Epithelial cell of esophagus (primary cell): Measurements from ENCODE around the gene KLHDC4.

Experiments used
- DNase-seq: peaks from one replicate; pipeline ENCODE4 v3.0.0; 2010; ENCODE audit warnings: low read depth
- H3K4me3 ChIP-seq: 2 replicates; pipeline ENCODE4 v1.5.1; 2011; ENCODE audit warnings: mild to moderate bottlenecking, low read length, control low read depth
- CTCF ChIP-seq: IDR thresholded peaks from 2 replicates; pipeline ENCODE4 v1.5.1; 2011; ENCODE audit warnings: low read depth, mild to moderate bottlenecking, low read length, control low read depth, inconsistent platforms; ENCODE audit not compliant: insufficient read depth; ENCODE audit errors: missing control alignments

KLHDC4 gene

GRCh38 chr16:87697256-87697655 is 68.5 kb downstream of the KLHDC4 start:
- no peak for DNase-seq
- TF ChIP-seq CTCF, result no peak
- no peak overlapping the region for H3K4me3 ChIP-seq

- no peak for DNase-seq
- H3K4me3 ChIP-seq, result no peak overlapping the region
Measured at GRCh38 chr16:87696726-87697125, 69.1 kb downstream of the KLHDC4 start.

GRCh38 chr16:87695534-87695933 is 70.3 kb downstream of the KLHDC4 start:
- H3K4me3 ChIP-seq, result no peak overlapping the region
- DNase-seq, result no peak
- TF ChIP-seq CTCF, result no peak

More at GRCh38 chr16:87696726-87697125, 69.1 kb downstream of the KLHDC4 start:
- TF ChIP-seq CTCF, result no peak

GRCh38 chr16:87694441-87695125 is 71.2 kb downstream of the KLHDC4 start:
- TF ChIP-seq CTCF, result no peak
- no peak for DNase-seq
- no peak overlapping the region for H3K4me3 ChIP-seq

GRCh38 chr16:87693827-87694226 is 72.0 kb downstream of the KLHDC4 start:
- no peak overlapping the region for H3K4me3 ChIP-seq
- DNase-seq, result no peak
- TF ChIP-seq CTCF, result no peak

GRCh38 chr16:87692756-87693155 is 73.0 kb downstream of the KLHDC4 start:
- DNase-seq, result no peak
- no peak overlapping the region for H3K4me3 ChIP-seq
- no peak for TF ChIP-seq CTCF

GRCh38 chr16:87692176-87692575 is 73.6 kb downstream of the KLHDC4 start:
- no peak for DNase-seq
- H3K4me3 ChIP-seq, result no peak overlapping the region
- no peak for TF ChIP-seq CTCF
